Small intestine (tissue), 7 donors: Measurements from ENCODE around the gene RRAS. TPM values are rescaled to one million over a fixed set of nuclear protein-coding genes. Genes with fewer than 3 reads are reported as not detected.
"Not testable (repeated sequence)": the region's sequence is repeated elsewhere in the genome, so short reads cannot be mapped to it uniquely, and the experiment has no call there.

Source experiments
- DNase-seq, 2 donors: peaks; one replicate each; pipeline versions ENCODE4 v3.0.0 to v3.0.0-alpha.2; 2013
- FAIRE-seq: peaks from 2 replicates; lab custom pipeline; 2012; peaks lifted over from hg19 to GRCh38; lab: Jason Lieb, UNC
- H3K27ac ChIP-seq, 3 donors: one replicate each; pipeline ENCODE4 v1.5.1; 2013; ENCODE audit warnings: low read length in 2 of 3, mild to moderate bottlenecking in 2 of 3, control low read depth in 1 of 3, inconsistent platforms in 1 of 3, low read depth in 1 of 3, moderate library complexity in 1 of 3
- H3K27me3 ChIP-seq, 3 donors: one replicate each; pipeline ENCODE4 v1.6.1; 2013; ENCODE audit warnings: low read length in 3 of 3, inconsistent platforms in 1 of 3; ENCODE audit not compliant: control insufficient read depth in 3 of 3, insufficient read depth in 3 of 3
- H3K36me3 ChIP-seq, 3 donors: one replicate each; pipeline ENCODE4 v1.6.1; 2013; ENCODE audit warnings: low read length in 3 of 3, inconsistent platforms in 1 of 3, low read depth in 1 of 3, mild to moderate bottlenecking in 1 of 3, moderate library complexity in 1 of 3; ENCODE audit not compliant: control insufficient read depth in 3 of 3, insufficient read depth in 2 of 3
- H3K4me1 ChIP-seq, 3 donors: one replicate each; pipeline ENCODE4 v1.6.1; 2013; ENCODE audit warnings: low read length in 2 of 3, inconsistent platforms in 1 of 3, low read depth in 1 of 3, mild to moderate bottlenecking in 1 of 3, moderate library complexity in 1 of 3; ENCODE audit not compliant: control insufficient read depth in 3 of 3, insufficient read depth in 2 of 3
- H3K4me3 ChIP-seq, 3 donors: one replicate each; pipeline ENCODE4 v1.5.1; 2013; ENCODE audit warnings: low read length in 3 of 3, control low read depth in 1 of 3, inconsistent platforms in 1 of 3, low read depth in 1 of 3, mild to moderate bottlenecking in 1 of 3, moderate library complexity in 1 of 3
- H3K9me3 ChIP-seq, 2 donors: one replicate each; pipeline ENCODE4 v1.6.1; 2013; ENCODE audit warnings: low read depth in 1 of 2, low read length in 1 of 2; ENCODE audit not compliant: control insufficient read depth in 2 of 2, insufficient read depth in 1 of 2
- WGBS, 3 donors: extraction: QIAGEN DNeasy Blood & Tissue Kit; methylation state at CpG; one replicate each; pipeline ENCODE4 v1.1.7; 2013; 5-methylcytosine and 5-hydroxymethylcytosine counted together
- polyA plus RNA-seq, 4 donors: library from polyadenylated mRNA; stranded (reverse) in 3 of 4; unstranded in 1 of 4; fragments of 200-250 nt in 3 of 4; fragments of 120-200 nt in 1 of 4; gene quantifications; one replicate each; pipeline versions ENCODE4 v1.2.1 to v1.2.3, GENCODE V29; 2013
- donor health status: healthy with polysubstance abuse.
- donor health status: control.
- donor health status: control.
- donor health status: Bipolar disorder and iron deficiency.
- donor health status: healthy.

Gene RRAS
- polyA plus RNA-seq, 4 donors: 30.6 to 105 (median 85.5) TPM

GRCh38 chr19:49633273-49633672, 6.7 kb downstream of the RRAS start:
- Histone ChIP-seq H3K27me3 (peaks cover 0 to 17% (median 0%) of the 10 kb centered on the region in 3 donors), H3K36me3 (peaks cover 0 to 33% (median 0%) of the 10 kb centered on the region in 3 donors), H3K4me1 (peaks cover 0 to 31% (median 6%) of the 10 kb centered on the region in 3 donors)
- FAIRE-seq, H3K4me3 ChIP-seq, H3K27ac ChIP-seq, H3K9me3 ChIP-seq, DNase-seq: not testable (repeated sequence)
- WGBS, 3 donors: 36 to 70% (median 60%) methylated on average over 9 of the region's 9 CpGs

- WGBS, 3 donors: 84 to 93% (median 89%) methylated on average over 5 of the region's 5 CpGs
- peaks cover 0 to 17% (median 0%) of the 10 kb centered on the region in 3 donors for H3K27me3 ChIP-seq
- no peak overlapping the region for H3K4me3 ChIP-seq
- DNase-seq: no peak
- H3K27ac ChIP-seq: no peak overlapping the region
- H3K36me3 ChIP-seq: peaks cover 0 to 36% (median 0%) of the 10 kb centered on the region in 3 donors
- peaks cover 0 to 24% (median under 1%) of the 10 kb centered on the region in 3 donors for H3K4me1 ChIP-seq
- no peak for FAIRE-seq
- no peaks in the 10 kb centered on the region for H3K9me3 ChIP-seq
Measured at GRCh38 chr19:49632576-49632975, 7.4 kb downstream of the RRAS start.

- Histone ChIP-seq H3K27me3 (peaks cover 0 to 13% (median 0%) of the 10 kb centered on the region in 3 donors), H3K4me1 (peaks cover 0 to 19% (median 0%) of the 10 kb centered on the region in 3 donors), H3K36me3 (peaks cover 0 to 45% (median 1%) of the 10 kb centered on the region in 3 donors), H3K4me3 (no peak overlapping the region), H3K9me3 (no peaks in the 10 kb centered on the region), H3K27ac (no peak overlapping the region)
- DNase-seq: no peak
- 69 to 82% (median 78%) methylated on average over 19 of the region's 19 CpGs for WGBS, 3 donors
- FAIRE-seq: no peak
Measured at GRCh38 chr19:49631610-49632192, 8.2 kb downstream of the RRAS start.

GRCh38 chr19:49631014-49631588, 8.8 kb downstream of the RRAS start:
- no peak for FAIRE-seq
- WGBS, 3 donors: 16 to 36% (median 30%) methylated on average over 8 to 9 of the region's 9 CpGs

GRCh38 chr19:49629659-49630058, 10.3 kb downstream of the RRAS start:
- 91 to 95% (median 94%) methylated on average over 9 of the region's 9 CpGs for WGBS, 3 donors
- no peak for FAIRE-seq
- peaks cover 4 to 51% (median 16%) of the 10 kb centered on the region in 3 donors for H3K36me3 ChIP-seq

More at GRCh38 chr19:49631014-49631588, 8.8 kb downstream of the RRAS start:
- peak overlapping the region in 1 of 3 donors; percentile 4 for H3K27ac ChIP-seq
- H3K9me3 ChIP-seq: no peaks in the 10 kb centered on the region
- no peak overlapping the region for H3K4me3 ChIP-seq
- peaks cover 2 to 46% (median 4%) of the 10 kb centered on the region in 3 donors for H3K36me3 ChIP-seq
- peaks cover 0 to 7% (median 0%) of the 10 kb centered on the region in 3 donors for H3K27me3 ChIP-seq
- peaks cover 0 to 16% (median 0%) of the 10 kb centered on the region in 3 donors for H3K4me1 ChIP-seq
- DNase-seq: peak in 1 of 2 donors; percentile 67

GRCh38 chr19:49626226-49626625, 13.7 kb downstream of the RRAS start:
- no peak overlapping the region for H3K4me3 ChIP-seq
- DNase-seq: no peak
- no peaks in the 10 kb centered on the region for H3K27me3 ChIP-seq
- peaks cover 4 to 77% (median 20%) of the 10 kb centered on the region in 3 donors for H3K36me3 ChIP-seq
- WGBS, 3 donors: 87 to 93% (median 87%) methylated on average over 11 of the region's 11 CpGs
- H3K9me3 ChIP-seq: no peaks in the 10 kb centered on the region
- FAIRE-seq: no peak
- no peak overlapping the region for H3K27ac ChIP-seq
- peaks cover 0 to 7% (median 0%) of the 10 kb centered on the region in 3 donors for H3K4me1 ChIP-seq

More at GRCh38 chr19:49629659-49630058, 10.3 kb downstream of the RRAS start:
- no peak overlapping the region for H3K27ac ChIP-seq
- H3K27me3 ChIP-seq: no peaks in the 10 kb centered on the region
- no peaks in the 10 kb centered on the region for H3K9me3 ChIP-seq
- peaks cover 0 to 10% (median 0%) of the 10 kb centered on the region in 3 donors for H3K4me1 ChIP-seq
- no peak overlapping the region for H3K4me3 ChIP-seq
- DNase-seq: no peak

- Histone ChIP-seq H3K36me3 (peaks cover 4 to 83% (median 20%) of the 10 kb centered on the region in 3 donors), H3K27ac (no peak overlapping the region), H3K9me3 (no peaks in the 10 kb centered on the region), H3K27me3 (no peaks in the 10 kb centered on the region), H3K4me3 (no peak overlapping the region), H3K4me1 (no peaks in the 10 kb centered on the region)
- 76 to 80% (median 78%) methylated on average over 24 to 27 of the region's 27 CpGs for WGBS, 3 donors
- FAIRE-seq: no peak
- DNase-seq: no peak
Measured at GRCh38 chr19:49624967-49625910, 14.7 kb downstream of the RRAS start.

- not testable (repeated sequence) for H3K27ac ChIP-seq, H3K4me3 ChIP-seq, H3K4me1 ChIP-seq, FAIRE-seq, H3K27me3 ChIP-seq, DNase-seq, H3K9me3 ChIP-seq
- H3K36me3 ChIP-seq: peaks cover 10 to 92% (median 17%) of the 10 kb centered on the region in 3 donors
- WGBS, 3 donors: 92 to 93% (median 92%) methylated on average over 13 of the region's 13 CpGs
Measured at GRCh38 chr19:49617860-49618259, 22.1 kb downstream of the RRAS start.
